DMS114 treated with DMSO at 0.1 percent for 48 hours (cell line): ENCODE measurements around the gene USP9X.
"Not testable (repeated sequence)": the region's sequence is repeated elsewhere in the genome, so short reads cannot be mapped to it uniquely, and the experiment has no call there.

Experiments used
- DNase-seq: peaks from one replicate; lab custom pipeline; 2025; ENCODE audit not compliant: unreplicated experiment; lab: John Stamatoyannopoulos, UW

USP9X gene

DNA sequence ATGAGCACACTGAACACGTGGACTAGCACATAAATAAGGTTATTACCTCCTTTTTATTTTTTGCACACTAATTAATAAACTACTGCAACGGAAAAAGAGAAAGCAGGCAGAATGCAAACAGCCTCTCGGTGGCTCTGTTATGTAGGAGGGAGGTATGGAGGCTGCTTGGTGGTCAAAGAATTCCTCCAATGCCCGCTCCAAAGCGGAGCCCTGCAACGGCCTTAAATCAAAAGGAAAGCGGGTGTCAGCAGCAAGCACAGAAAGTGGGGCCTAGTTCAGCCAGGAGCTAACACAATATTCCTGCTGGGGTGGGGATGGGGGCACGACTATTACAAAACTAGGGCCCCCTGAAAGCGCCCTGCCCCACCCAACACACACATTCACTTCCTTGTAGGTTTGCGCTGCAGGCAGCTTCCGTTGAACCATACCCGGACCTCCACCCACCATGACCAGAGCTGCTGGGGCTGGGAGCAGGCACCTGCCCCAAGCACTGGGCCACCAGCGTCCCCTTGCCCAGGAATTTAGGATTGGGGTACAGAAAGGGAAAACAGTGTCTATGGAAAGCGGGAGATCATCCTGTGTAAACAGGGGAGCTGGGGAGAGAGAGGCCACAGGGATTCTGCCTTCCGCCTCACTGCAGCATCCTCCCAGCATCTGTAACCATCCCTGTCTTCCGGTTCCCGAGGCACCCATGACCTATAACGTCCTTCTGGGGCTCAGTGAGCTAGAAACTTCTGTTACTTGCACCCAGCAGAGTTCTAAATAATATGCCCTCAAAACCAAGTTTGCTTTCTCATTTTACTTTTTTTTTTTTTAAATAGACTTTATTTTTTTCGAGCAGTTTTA is 191.6 kb downstream of the USP9X start:
- DNase-seq: no peak

DNA sequence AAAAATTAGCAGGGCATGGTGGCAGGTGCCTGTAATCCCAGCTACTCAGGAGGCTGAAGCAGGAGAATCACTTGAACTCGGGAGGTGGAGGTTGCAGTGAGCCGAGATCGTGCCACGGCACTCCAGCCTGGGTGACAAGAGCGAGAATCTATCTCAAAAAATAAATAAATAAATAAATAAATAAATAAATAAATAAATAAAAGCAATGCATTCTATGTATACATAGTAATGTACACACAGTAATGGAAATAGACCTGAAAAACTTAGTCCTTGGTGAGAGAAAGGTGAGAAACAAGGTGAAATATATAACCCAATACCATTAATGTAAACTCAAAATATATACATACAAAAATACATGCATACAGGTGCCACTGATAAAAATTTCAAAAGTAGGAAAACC is 197.1 kb downstream of the USP9X start:
- not testable (repeated sequence) for DNase-seq

DNA sequence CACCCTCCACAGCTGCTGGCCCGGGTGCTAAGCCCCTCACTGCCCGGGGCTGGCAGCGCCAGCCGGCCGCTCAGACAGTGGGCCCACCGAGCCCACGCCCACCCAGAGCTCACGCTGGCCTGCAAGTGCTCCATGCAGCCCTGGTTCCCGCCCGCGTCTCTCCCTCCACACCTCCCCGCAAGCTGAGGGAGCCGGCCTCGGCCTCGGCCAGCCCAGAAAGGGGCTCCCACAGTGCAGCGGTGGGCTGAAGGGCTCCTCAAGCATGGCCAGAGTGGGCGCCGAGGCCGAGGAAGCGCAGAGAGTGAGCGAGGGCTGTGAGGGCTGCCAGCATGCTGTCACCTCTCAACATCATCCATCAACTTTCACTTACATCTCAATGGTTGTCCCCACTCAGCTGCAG is 200.7 kb downstream of the USP9X start:
- not testable (repeated sequence) for DNase-seq
